K562 (cell line): ENCODE results near the gene RNASEH2A. TPM values are rescaled to one million over a fixed set of nuclear protein-coding genes. Genes with fewer than 3 reads are reported as not detected.

Source experiments
- BRCA1 ChIP-seq, 2 experiments: fragments of 450-650 bp in 1 of 2; sonication (generic) in 1 of 2; formaldehyde crosslinking in 1 of 2; IDR thresholded peaks; 2 replicates each; pipeline versions ENCODE4 v1.5.0 to v1.6.1; 2017 to 2020; ENCODE audit warnings: mild to moderate bottlenecking in 1 of 2, missing genetic modification reagents in 1 of 2
- CREB1 ChIP-seq, 2 experiments: sonication (generic) in 1 of 2; formaldehyde crosslinking in 1 of 2; IDR thresholded peaks; 2 replicates each; pipeline versions ENCODE4 v1.6.1 to v1.8.0; 2012 to 2022; ENCODE audit warnings: inconsistent platforms in 1 of 2, mild to moderate bottlenecking in 1 of 2, missing genetic modification reagents in 1 of 2, moderate library complexity in 1 of 2
- EWSR1 ChIP-seq: fragments of 450-650 bp; IDR thresholded peaks from 2 replicates; pipeline ENCODE4 v1.6.1; 2018; ENCODE audit warnings: borderline replicate concordance, mild to moderate bottlenecking, low read depth, moderate library complexity; ENCODE audit not compliant: partially characterized antibody
- KHSRP ChIP-seq: fragments of 450-650 bp; IDR thresholded peaks from 2 replicates; pipeline ENCODE4 v1.6.1; 2017
- NR3C1 ChIP-seq: sonication (generic); formaldehyde crosslinking; IDR thresholded peaks from 2 replicates; pipeline ENCODE4 v1.8.1; 2022; ENCODE audit warnings: missing genetic modification reagents
- PTRF ChIP-seq: fragments of 450-650 bp; IDR thresholded peaks from 2 replicates; pipeline ENCODE4 v1.6.1; 2016; ENCODE audit warnings: mild to moderate bottlenecking, missing genetic modification characterization, missing compliant biosample characterization
- ZNF143 ChIP-seq: sonication (generic); formaldehyde crosslinking; IDR thresholded peaks from 2 replicates; pipeline ENCODE4 v1.9.0; 2022; ENCODE audit warnings: mild to moderate bottlenecking, missing genetic modification reagents
- ZNF347 ChIP-seq: fragments of 450-650 bp; formaldehyde crosslinking; IDR thresholded peaks from 2 replicates; pipeline ENCODE4 v1.4.0; 2020; ENCODE audit warnings: low read depth, mild to moderate bottlenecking, moderate library complexity
- ZNF384 ChIP-seq: IDR thresholded peaks from 2 replicates; pipeline ENCODE4 v1.6.1; 2012; ENCODE audit warnings: low read depth, low read length, improper control_type of control experiment
- polyA plus RNA-seq, 8 experiments: library from polyadenylated mRNA; depleted of rRNA in 4 of 8; stranded (reverse) in 5 of 8; unstranded in 3 of 8; fragments of >200 nt; fragmentation: Nextera tagmentation in 2 of 8; fragmentation: Illumina TruSeq in 1 of 8; extraction: Ambion mirVana in 2 of 8; extraction: Trizol in 1 of 8; gene quantifications; 2 replicates each; pipeline versions ENCODE4 v1.2.1 to v1.2.3, GENCODE V29; 2011 to 2014; ENCODE audit warnings: inconsistent platforms in 1 of 8, missing spikeins in 1 of 8
- total RNA-seq, 7 experiments: library from RNA; depleted of rRNA in 6 of 7; stranded (reverse); fragments of >200 nt in 6 of 7; fragmentation: Illumina TruSeq in 2 of 7; extraction: Trizol in 2 of 7; gene quantifications; 2 replicates each; pipeline versions ENCODE4 v1.2.1 to v1.2.3, GENCODE V29; 2011 to 2021; ENCODE audit warnings: low replicate concordance in 1 of 7
- TF ChIP-seq, protein P1 (sequence below), 2 experiments: fragments of 450-650 bp in 1 of 2; sonication (generic) in 1 of 2; formaldehyde crosslinking in 1 of 2; IDR thresholded peaks; 2 replicates each; pipeline versions ENCODE4 v1.7.1 to v1.9.0; 2016 to 2022; ENCODE audit warnings: inconsistent platforms in 1 of 2, mild to moderate bottlenecking in 1 of 2, missing genetic modification reagents in 1 of 2
- TF ChIP-seq, protein P2 (sequence below), 3 experiments: fragments of 200-800 bp in 1 of 3; fragments of 250-450 bp in 1 of 3; fragments of 450-650 bp in 1 of 3; sonication (Bioruptor Pico) in 1 of 3; sonication (Bioruptor generic) in 1 of 3; formaldehyde crosslinking in 1 of 3; IDR thresholded peaks; 2 replicates each; pipeline versions ENCODE4 v1.6.1 to v1.8.0; 2016 to 2022; ENCODE audit warnings: mild to moderate bottlenecking in 2 of 3, missing genetic modification characterization in 2 of 3, missing compliant biosample characterization in 1 of 3, moderate library complexity in 1 of 3
- TF ChIP-seq, protein P3 (sequence below): sonication (generic); IDR thresholded peaks from 2 replicates; pipeline ENCODE4 v1.6.1; 2016

RNASEH2A gene
- total and polyA plus RNA-seq, 9 of the 15 experiments (the other 6 are each of a cell fraction or from before 2014, with no cell fraction given): 22.3 to 78.0 (median 61.7) TPM

DNA sequence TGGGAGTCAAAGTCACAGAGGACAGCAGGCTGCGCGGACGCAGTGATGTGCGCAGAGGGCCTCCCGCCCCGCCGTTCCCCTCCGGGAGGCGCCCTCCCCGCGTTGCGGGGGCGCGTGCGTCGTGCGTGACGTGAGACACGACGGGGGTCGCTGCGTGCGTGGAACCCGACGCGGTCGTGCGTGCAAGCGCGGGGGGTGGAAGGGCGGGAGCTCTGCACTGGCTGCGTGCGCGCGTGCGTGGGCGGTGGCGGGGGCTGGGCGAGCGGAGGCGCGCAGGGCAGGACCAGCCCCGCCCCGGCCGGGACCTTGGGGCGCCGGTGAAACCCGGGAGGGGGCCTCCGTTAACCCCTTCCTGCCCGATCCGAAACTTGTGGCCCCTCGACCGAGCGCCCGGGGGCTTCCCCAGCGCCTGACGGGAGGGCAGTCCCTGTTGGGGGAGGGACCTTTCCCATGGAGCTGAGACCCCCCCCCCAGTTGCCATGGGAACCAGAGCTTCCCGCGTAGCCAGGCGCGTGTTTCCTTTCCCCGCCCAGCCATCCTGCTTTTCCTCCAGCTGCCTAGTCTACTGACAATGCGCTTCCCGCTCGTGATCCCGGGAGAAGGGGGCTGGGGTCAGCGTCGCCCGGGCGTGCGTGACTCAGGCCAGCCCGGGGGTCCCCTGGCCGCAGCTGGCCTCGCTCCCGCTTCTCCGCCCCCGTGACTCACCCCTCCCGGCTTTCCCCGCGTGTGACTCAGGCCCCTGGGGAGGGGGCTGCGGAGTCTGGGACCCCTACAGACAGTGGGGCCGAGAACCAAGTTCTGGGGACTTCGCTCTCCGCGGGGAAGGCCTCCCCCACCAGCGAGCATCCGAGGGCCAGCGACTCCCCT lies 23.7 kb upstream of the RNASEH2A start (continued):
- TF ChIP-seq, protein P1, sequence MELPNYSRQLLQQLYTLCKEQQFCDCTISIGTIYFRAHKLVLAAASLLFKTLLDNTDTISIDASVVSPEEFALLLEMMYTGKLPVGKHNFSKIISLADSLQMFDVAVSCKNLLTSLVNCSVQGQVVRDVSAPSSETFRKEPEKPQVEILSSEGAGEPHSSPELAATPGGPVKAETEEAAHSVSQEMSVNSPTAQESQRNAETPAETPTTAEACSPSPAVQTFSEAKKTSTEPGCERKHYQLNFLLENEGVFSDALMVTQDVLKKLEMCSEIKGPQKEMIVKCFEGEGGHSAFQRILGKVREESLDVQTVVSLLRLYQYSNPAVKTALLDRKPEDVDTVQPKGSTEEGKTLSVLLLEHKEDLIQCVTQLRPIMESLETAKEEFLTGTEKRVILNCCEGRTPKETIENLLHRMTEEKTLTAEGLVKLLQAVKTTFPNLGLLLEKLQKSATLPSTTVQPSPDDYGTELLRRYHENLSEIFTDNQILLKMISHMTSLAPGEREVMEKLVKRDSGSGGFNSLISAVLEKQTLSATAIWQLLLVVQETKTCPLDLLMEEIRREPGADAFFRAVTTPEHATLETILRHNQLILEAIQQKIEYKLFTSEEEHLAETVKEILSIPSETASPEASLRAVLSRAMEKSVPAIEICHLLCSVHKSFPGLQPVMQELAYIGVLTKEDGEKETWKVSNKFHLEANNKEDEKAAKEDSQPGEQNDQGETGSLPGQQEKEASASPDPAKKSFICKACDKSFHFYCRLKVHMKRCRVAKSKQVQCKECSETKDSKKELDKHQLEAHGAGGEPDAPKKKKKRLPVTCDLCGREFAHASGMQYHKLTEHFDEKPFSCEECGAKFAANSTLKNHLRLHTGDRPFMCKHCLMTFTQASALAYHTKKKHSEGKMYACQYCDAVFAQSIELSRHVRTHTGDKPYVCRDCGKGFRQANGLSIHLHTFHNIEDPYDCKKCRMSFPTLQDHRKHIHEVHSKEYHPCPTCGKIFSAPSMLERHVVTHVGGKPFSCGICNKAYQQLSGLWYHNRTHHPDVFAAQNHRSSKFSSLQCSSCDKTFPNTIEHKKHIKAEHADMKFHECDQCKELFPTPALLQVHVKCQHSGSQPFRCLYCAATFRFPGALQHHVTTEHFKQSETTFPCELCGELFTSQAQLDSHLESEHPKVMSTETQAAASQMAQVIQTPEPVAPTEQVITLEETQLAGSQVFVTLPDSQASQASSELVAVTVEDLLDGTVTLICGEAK (IDR thresholded peaks at IDR 0.05): no peak
- TF ChIP-seq, protein P1 (CRISPR knock-in tag; IDR thresholded peaks at IDR 0.05): no peak
- TF ChIP-seq KHSRP: no peak
- no peak for TF ChIP-seq ZNF384
- no peak for TF ChIP-seq ZNF143 (CRISPR knock-in tag)
- no peak for TF ChIP-seq PTRF (tag)
- peak; percentile 32; the same call in 1 of the 2 replicates for TF ChIP-seq NR3C1 (CRISPR knock-in tag)
- no peak for TF ChIP-seq ZNF347 (CRISPR knock-in tag)
- TF ChIP-seq, protein P2, sequence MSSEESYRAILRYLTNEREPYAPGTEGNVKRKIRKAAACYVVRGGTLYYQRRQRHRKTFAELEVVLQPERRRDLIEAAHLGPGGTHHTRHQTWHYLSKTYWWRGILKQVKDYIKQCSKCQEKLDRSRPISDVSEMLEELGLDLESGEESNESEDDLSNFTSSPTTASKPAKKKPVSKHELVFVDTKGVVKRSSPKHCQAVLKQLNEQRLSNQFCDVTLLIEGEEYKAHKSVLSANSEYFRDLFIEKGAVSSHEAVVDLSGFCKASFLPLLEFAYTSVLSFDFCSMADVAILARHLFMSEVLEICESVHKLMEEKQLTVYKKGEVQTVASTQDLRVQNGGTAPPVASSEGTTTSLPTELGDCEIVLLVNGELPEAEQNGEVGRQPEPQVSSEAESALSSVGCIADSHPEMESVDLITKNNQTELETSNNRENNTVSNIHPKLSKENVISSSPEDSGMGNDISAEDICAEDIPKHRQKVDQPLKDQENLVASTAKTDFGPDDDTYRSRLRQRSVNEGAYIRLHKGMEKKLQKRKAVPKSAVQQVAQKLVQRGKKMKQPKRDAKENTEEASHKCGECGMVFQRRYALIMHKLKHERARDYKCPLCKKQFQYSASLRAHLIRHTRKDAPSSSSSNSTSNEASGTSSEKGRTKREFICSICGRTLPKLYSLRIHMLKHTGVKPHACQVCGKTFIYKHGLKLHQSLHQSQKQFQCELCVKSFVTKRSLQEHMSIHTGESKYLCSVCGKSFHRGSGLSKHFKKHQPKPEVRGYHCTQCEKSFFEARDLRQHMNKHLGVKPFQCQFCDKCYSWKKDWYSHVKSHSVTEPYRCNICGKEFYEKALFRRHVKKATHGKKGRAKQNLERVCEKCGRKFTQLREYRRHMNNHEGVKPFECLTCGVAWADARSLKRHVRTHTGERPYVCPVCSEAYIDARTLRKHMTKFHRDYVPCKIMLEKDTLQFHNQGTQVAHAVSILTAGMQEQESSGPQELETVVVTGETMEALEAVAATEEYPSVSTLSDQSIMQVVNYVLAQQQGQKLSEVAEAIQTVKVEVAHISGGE (CRISPR knock-in tag; IDR thresholded peaks at IDR 0.05): peak in 1 of 3 experiments; percentile 26; a peak in 1 of 6 replicates
- TF ChIP-seq, protein P3, sequence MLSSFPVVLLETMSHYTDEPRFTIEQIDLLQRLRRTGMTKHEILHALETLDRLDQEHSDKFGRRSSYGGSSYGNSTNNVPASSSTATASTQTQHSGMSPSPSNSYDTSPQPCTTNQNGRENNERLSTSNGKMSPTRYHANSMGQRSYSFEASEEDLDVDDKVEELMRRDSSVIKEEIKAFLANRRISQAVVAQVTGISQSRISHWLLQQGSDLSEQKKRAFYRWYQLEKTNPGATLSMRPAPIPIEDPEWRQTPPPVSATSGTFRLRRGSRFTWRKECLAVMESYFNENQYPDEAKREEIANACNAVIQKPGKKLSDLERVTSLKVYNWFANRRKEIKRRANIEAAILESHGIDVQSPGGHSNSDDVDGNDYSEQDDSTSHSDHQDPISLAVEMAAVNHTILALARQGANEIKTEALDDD: no peak
- TF ChIP-seq EWSR1: no peak
- TF ChIP-seq BRCA1 (IDR thresholded peaks at IDR 0.05): no peak
- no peak for TF ChIP-seq BRCA1 (CRISPR knock-in tag; IDR thresholded peaks at IDR 0.05)
- peak; percentile 81 for TF ChIP-seq CREB1 (IDR thresholded peaks at IDR 0.05)
- TF ChIP-seq CREB1 (CRISPR knock-in tag; IDR thresholded peaks at IDR 0.05): peak; percentile 86
